Motor neuron (in vitro differentiated cells): Measurements from ENCODE around the gene USP48. TPM values are rescaled to one million over a fixed set of nuclear protein-coding genes. Genes with fewer than 3 reads are reported as not detected.
"Not testable (repeated sequence)": the region's sequence is repeated elsewhere in the genome, so short reads cannot be mapped to it uniquely, and the experiment has no call there.

Experiments used
- ATAC-seq, 8 experiments: fragments of 200-7000 bp; cut with Tn5 transposase; replicated peaks in 6 of 8; 2 replicates each; pipeline ENCODE4 v1.8.0; 2021; ENCODE audit warnings: mild to moderate bottlenecking in 8 of 8, moderate library complexity in 8 of 8
- H3K27ac ChIP-seq, 2 donors: fragments of 250-450 bp; sonication (Bioruptor Pico); 2 replicates each; pipeline ENCODE4 v1.9.0; 2021; ENCODE audit warnings: antibody characterized with exemption in 2 of 2, mild to moderate bottlenecking in 2 of 2, moderate library complexity in 1 of 2
- H3K4me1 ChIP-seq, 2 donors: fragments of 250-450 bp; sonication (Bioruptor Pico); replicated peaks in 1 of 2; 2 replicates each; pipeline ENCODE4 v1.6.1; 2021; ENCODE audit warnings: antibody characterized with exemption in 2 of 2, mild to moderate bottlenecking in 2 of 2, moderate library complexity in 1 of 2
- H3K4me3 ChIP-seq, 5 donors: fragments of 250-450 bp; sonication (Bioruptor Pico); 2 replicates each; pipeline ENCODE4 v1.9.0; 2021; ENCODE audit warnings: antibody characterized with exemption in 5 of 5, mild to moderate bottlenecking in 5 of 5, moderate library complexity in 4 of 5
- WGBS, 10 experiments: fragments of 450-650 bp; shearing (Covaris generic); methylation state at CpG; one replicate each; pipeline ENCODE4 v1.0.0; 2022; 5-methylcytosine and 5-hydroxymethylcytosine counted together
- in situ Hi-C, 9 experiments: fragments of 400-800 bp; cut with MboI; loops; one replicate each; pipeline ENCODE4 v1.15.0; 2021; ENCODE audit warnings: low sequenced_read_pairs in 9 of 9, low pct_unique_long_range_greater_than_20kb in 2 of 9; ENCODE audit not compliant: unreplicated experiment in 9 of 9
- total RNA-seq, 8 experiments: library from RNA; unstranded; fragments of 300-600 nt; gene quantifications; 2 replicates each; pipeline versions ENCODE4 v1.2.3 to v1.2.4, GENCODE V29; 2022

Gene USP48
- 10 to 100 TPM; 34.1 to 84.9 (median 54.9) TPM for total RNA-seq

DNA sequence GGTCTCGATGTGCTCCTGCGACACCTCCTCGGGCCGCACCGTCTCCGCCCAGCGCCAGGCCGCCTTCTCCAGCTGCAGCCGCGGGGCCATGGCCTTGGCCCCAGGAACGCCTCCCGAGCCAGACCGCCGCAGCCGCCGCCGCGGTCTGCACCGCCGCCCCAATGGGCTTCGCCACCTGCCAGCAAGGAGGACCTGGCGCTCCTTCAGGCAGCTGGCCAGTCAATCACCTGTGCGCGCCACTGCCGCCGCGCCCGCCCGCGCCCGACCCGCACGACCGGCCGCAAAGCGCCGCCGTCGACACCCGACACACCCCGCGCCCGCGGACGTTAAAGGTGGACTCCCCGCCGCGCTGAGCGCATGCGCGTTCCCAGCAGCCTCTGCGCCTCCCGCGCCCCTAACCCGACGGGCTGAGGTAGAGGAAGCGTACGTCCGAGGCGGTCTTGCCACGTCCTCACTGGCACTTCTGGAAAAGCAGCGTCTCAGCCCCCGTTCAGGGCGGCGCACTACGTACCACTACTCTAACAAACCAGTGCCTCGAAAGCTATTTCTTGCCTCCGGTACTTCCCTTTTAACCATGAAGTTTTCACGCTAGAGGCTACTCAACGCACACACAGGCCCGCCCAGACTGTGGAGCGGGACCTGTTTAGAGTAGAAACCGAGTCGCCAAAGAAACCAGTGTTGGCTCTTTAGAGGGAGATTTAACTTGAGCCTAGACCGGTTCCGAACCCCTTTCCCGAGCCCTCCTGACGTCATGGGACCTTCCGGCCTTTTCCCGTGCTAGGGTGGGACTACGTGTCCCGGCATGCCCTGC lies at the start of gene USP48:
TSS of gene USP48 (minus strand) at position 282 of the 811 bp plus-strand sequence. CDS start at position 90, 192 bp downstream.
- WGBS, 10 experiments, result 0 to 14% (median 0%) methylated on average over 2 to 45 of the region's 82 CpGs; no CpG with 5 or more reads in 2 of the 10 experiments
- Histone ChIP-seq H3K27ac (peak within 1 kb of the TSS; percentile 100), H3K4me3 (peak within 1 kb of the TSS; percentile 67 to 94 (median 83)), H3K4me1 (peaks cover 11 to 14% of the 10 kb centered on the region in 2 donors)
- peak; percentile 81 to 90 (median 86) for ATAC-seq
- in situ Hi-C loops, result no loop called here

- in situ Hi-C loops, result no loop called here
- Histone ChIP-seq H3K4me3 (no peak overlapping the region), H3K4me1 (no peaks in the 10 kb centered on the region), H3K27ac (no peak overlapping the region)
- 93 to 97% methylated on average over 4 to 5 of the region's 14 CpGs; no CpG with 5 or more reads in 8 of the 10 experiments for WGBS, 10 experiments
- peak in 2 of 8 experiments; percentile 9 to 11 for ATAC-seq
Observed at GRCh38 chr1:21831454-21831970, 48.6 kb upstream of the USP48 start.

GRCh38 chr1:21830792-21831453 lies 48.0 kb upstream of the USP48 start:
- WGBS, 10 experiments, result 87 to 100% (median 95%) methylated on average over 2 to 10 of the region's 23 CpGs; no CpG with 5 or more reads in 6 of the 10 experiments
- Histone ChIP-seq H3K4me1 (no peaks in the 10 kb centered on the region), H3K27ac (no peak overlapping the region), H3K4me3 (no peak overlapping the region)
- ATAC-seq, result peak in 4 of 8 experiments; percentile 3 to 15 (median 12)
- in situ Hi-C loops, result no loop called here

DNA sequence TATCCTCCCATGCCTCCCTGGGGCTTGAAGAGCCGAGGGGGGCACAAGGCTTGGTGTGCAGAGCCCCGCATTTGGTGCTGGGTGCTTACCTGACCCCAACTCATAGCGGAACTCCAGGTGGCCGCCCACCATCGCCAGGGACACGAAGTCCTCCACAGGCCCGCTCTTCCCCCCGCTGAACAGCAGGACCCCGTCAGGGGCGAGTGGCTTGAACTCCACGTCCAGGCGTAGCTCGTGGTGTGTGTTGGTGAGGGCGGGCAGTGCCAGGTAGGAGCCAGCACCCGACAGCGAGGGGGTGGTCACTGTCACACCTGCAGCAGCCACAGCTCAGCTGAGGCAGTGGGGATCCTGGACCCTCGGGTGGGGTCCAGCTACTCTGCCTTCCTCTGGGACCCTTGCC lies 46.3 kb upstream of the USP48 start:
- in situ Hi-C loops, result no loop called here
- Histone ChIP-seq H3K4me1 (no peaks in the 10 kb centered on the region), H3K4me3 (no peak overlapping the region), H3K27ac (no peak overlapping the region)
- ATAC-seq, result peak in 1 of 8 experiments; percentile 10
- WGBS, 10 experiments, result 81 to 100% methylated on average over 1 to 15 of the region's 17 CpGs; no CpG with 5 or more reads in 8 of the 10 experiments

DNA sequence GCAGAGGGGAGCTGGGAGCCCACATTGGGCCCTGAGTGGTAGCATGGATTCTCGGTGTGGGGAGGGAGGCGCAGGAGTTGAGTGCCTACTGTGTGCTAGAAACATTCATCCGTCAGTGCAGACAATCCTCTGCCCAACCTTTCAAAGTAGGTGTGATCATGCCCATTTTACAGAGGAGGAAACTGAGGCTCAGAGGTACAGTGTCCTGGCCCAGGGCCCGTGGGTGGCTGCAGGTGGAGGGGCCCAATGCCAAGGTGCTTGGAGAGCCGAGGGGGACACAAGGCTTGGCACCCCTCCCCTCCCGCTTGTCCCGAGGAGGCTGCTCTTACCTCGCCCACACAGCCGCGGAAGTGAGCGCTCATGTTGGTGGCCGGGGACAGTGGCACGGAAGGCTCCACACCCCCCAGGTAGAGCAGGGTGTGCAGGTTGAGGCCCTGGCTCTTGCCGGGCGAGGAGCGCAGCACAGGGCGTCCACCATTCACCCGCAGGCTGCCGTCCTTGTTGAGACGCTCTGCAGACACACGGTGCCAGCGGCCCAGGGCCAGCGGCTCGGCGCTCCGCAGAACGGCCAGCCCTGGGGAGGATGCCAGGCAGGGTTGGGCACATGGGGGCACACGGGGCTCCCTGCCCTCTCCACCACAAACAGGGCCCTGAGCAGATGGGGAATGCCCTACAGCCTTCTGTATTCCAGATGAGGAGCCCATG lies 45.7 kb upstream of the USP48 start:
- no peak overlapping the region for H3K27ac ChIP-seq
- in situ Hi-C loops, result no loop called here
- no peak overlapping the region for H3K4me3 ChIP-seq
- no peak for ATAC-seq
- WGBS, 10 experiments, result 87 to 100% (median 92%) methylated on average over 2 to 7 of the region's 28 CpGs; no CpG with 5 or more reads in 3 of the 10 experiments
- no peaks in the 10 kb centered on the region for H3K4me1 ChIP-seq

DNA sequence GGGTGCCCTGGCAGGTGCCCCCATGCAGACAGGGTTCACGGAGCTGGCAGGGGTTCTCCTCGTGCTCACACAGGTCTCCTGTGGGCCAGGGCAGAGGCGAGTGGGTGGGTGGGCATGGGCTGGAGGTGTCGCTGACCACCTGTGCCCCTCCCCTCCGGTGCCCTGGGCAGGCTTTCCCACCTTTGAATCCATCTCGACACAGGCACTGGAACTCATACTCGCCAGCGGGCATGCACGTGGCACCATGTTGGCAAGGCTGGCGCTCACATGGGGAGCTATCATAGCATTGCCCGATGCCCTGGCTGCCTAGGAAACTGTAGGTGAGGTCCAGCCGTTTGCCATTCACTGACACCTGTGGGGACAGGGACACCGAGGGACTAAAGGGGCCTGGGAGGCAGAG lies 45.1 kb upstream of the USP48 start:
- Histone ChIP-seq H3K4me3 (no peak overlapping the region), H3K4me1 (no peaks in the 10 kb centered on the region), H3K27ac (no peak overlapping the region)
- in situ Hi-C loops, result no loop called here
- WGBS, 10 experiments, result 60 to 100% (median 95%) methylated on average over 1 to 4 of the region's 13 CpGs; no CpG with 5 or more reads in 7 of the 10 experiments
- ATAC-seq, result no peak

DNA sequence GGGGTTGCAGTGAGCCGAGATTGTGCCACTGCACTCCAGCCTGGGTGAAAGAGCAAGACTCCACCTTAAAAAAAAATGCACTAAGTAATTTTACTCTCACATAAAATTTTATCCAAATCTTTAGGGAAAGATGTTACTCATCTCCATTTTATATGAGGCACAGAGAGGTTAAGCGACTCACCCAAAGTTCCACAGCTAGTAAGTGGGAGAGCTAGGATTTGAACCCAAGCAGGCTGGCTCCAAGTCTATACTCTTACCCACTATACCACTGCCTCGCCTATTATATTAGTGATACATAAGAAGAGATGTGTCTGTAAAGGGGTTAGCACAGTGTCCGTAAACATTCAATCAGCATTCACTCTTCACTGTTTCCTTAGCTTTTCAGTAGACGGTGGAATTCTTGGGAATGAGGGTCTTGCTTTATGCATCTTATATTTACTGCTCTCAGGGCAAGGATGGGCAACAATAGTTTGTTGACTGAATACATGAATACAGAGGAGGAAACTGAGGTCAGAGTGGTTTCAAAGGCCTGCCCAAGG lies 44.3 kb upstream of the USP48 start:
- in situ Hi-C loops, result no loop called here
- Histone ChIP-seq H3K4me1 (peaks cover 0 to 3% of the 10 kb centered on the region in 2 donors), H3K4me3 (no peak overlapping the region), H3K27ac (no peak overlapping the region)
- no peak for ATAC-seq
- 92 to 100% (median 100%) methylated on average over 1 to 5 of the region's 5 CpGs; no CpG with 5 or more reads in 2 of the 10 experiments for WGBS, 10 experiments

- in situ Hi-C loops, result not testable (repeated sequence)
Observed at GRCh38 chr1:21826694-21827093, 43.7 kb upstream of the USP48 start.

DNA sequence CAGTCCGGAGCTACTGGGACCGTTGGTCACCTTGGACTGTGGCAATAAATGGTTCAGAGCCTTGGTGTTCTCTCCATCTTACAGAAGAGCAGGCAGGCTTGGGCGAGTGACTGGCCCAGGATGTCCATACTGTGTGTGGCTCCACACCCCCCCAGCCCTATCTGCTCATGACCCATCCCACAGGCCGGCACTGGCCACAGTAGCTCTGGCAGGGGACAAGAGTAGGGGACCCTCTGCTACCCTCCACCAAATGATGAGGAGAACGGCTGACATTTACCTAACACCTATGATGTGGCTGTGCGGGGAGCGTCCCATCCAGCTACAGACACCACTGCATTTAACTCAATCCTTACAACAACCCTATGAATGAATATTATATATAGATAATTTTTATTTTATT lies 42.4 kb upstream of the USP48 start:
- H3K4me1 ChIP-seq, result peaks cover 0 to 3% of the 10 kb centered on the region in 2 donors
- no peak overlapping the region for H3K27ac ChIP-seq
- no peak overlapping the region for H3K4me3 ChIP-seq
- ATAC-seq, result no peak
- WGBS, 10 experiments, result 67 to 100% (median 85%) methylated on average over 1 to 6 of the region's 7 CpGs; no CpG with 5 or more reads in 1 of the 10 experiments
- in situ Hi-C loops, result no loop called here

More at GRCh38 chr1:21826694-21827093, 43.7 kb upstream of the USP48 start:
- H3K27ac ChIP-seq, H3K4me3 ChIP-seq, H3K4me1 ChIP-seq, ATAC-seq: not testable (repeated sequence)
- 80 to 100% (median 92%) methylated on average over 1 to 10 of the region's 10 CpGs; no CpG with 5 or more reads in 1 of the 10 experiments for WGBS, 10 experiments

- no peak for ATAC-seq
- in situ Hi-C loops, result no loop called here
- Histone ChIP-seq H3K4me3 (no peak overlapping the region), H3K4me1 (peaks cover 0 to 3% of the 10 kb centered on the region in 2 donors), H3K27ac (no peak overlapping the region)
- 67 to 100% (median 100%) methylated on average over 1 to 2 of the region's 2 CpGs; no CpG with 5 or more reads in 2 of the 10 experiments for WGBS, 10 experiments
Observed at GRCh38 chr1:21824926-21825325, 42.0 kb upstream of the USP48 start.

DNA sequence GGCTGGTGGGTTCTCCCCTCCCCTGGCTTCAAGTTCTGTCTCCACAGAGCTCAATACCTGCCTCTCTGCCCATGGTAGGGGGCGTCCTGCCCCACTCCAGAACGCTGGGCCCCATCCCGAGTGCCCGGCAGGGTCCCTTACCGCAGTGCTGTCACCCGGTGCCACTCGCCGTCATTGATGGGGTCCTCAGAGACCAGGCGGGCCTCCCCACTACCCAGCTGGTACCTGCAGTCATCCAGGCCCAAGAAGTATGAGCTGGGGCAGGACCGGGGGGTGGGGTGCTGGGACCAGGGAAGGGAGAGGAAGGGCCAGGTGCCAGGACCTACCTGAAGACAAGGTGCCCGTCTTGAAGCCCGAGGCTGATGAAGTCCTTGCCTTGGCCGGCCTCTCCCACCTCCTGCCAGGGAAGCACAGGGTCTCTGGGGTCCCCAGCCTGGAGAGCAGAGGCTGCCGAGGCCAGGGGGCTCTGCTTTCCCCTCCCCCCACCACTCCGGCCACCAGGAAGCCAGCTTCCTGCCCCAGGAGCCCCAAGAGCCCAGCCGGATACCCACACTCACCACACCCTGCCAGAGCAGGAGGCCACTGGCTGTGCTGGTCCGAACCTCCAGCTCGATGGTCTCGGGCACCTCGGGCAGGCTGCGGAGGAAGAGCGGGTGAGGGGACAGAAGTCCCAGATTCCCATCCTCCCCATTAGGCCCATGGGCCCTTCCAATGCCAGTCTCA lies 41.2 kb upstream of the USP48 start:
- in situ Hi-C loops, result no loop called here
- Histone ChIP-seq H3K4me3 (no peak overlapping the region), H3K4me1 (peaks cover 0 to 3% of the 10 kb centered on the region in 2 donors), H3K27ac (no peak overlapping the region)
- ATAC-seq, result no peak
- WGBS, 10 experiments, result 73 to 90% (median 81%) methylated on average over 3 to 5 of the region's 22 CpGs; no CpG with 5 or more reads in 6 of the 10 experiments
